SH-SY5Y (cell line): ENCODE results near the gene PPP3CA.

Experiments
- GATA2 ChIP-seq: IDR thresholded peaks from 2 replicates; pipeline ENCODE4 v1.6.1; 2011; ENCODE audit warnings: mild to moderate bottlenecking, low read depth, low read length
- GATA3 ChIP-seq: IDR thresholded peaks from 2 replicates; pipeline ENCODE4 v1.6.1; 2011; ENCODE audit warnings: low read depth, mild to moderate bottlenecking, low read length, moderate library complexity

- no peak for TF ChIP-seq GATA2
- TF ChIP-seq GATA3, result no peak
These were observed 88.4 kb downstream of the PPP3CA start for GRCh38 chr4:101258883-101259282.
